ENCODE results near the gene ETNPPL.
"Not testable (repeated sequence)": the region's sequence is repeated elsewhere in the genome, so short reads cannot be mapped to it uniquely, and the experiment has no call there.

ETNPPL gene

GRCh38 chr4:108754327-108754726, 8.5 kb downstream of the ETNPPL start:
- DNase-seq (ENCODE audit: low spot score), result no peak

GRCh38 chr4:108751321-108751720, 11.5 kb downstream of the ETNPPL start:
- no peak for DNase-seq (ENCODE audit: low spot score)

- DNase-seq (ENCODE audit: low spot score), result no peak
These were observed 13.7 kb downstream of the ETNPPL start for GRCh38 chr4:108749119-108749518.

- no peak for DNase-seq (ENCODE audit: low spot score)
These were observed 16.3 kb downstream of the ETNPPL start for GRCh38 chr4:108746511-108746910.

GRCh38 chr4:108744307-108744706, 18.5 kb downstream of the ETNPPL start:
- no peak for DNase-seq (ENCODE audit: low spot score)

GRCh38 chr4:108742451-108743420, 20.1 kb downstream of the ETNPPL start:
- peak; percentile 67 for DNase-seq (ENCODE audit: low spot score)

- DNase-seq (ENCODE audit: low spot score), result no peak
These were observed 24.7 kb downstream of the ETNPPL start for GRCh38 chr4:108738003-108738706.

- DNase-seq (ENCODE audit: low spot score), result no peak
These were observed 31.8 kb downstream of the ETNPPL start for GRCh38 chr4:108731006-108731405.

GRCh38 chr4:108730579-108730978, 32.3 kb downstream of the ETNPPL start:
- DNase-seq (ENCODE audit: low spot score), result no peak

- no peak for DNase-seq (ENCODE audit: low spot score)
These were observed 33.1 kb downstream of the ETNPPL start for GRCh38 chr4:108729731-108730130.

GRCh38 chr4:108725457-108725856, 37.4 kb downstream of the ETNPPL start:
- no peak for DNase-seq (ENCODE audit: low spot score)

GRCh38 chr4:108717386-108717785, 45.5 kb downstream of the ETNPPL start:
- no peak for DNase-seq (ENCODE audit: low spot score)

GRCh38 chr4:108716340-108716739, 46.5 kb downstream of the ETNPPL start:
- no peak for DNase-seq (ENCODE audit: low spot score)

- DNase-seq (ENCODE audit: low spot score), result no peak
These were observed 48.0 kb downstream of the ETNPPL start for GRCh38 chr4:108714880-108715279.

- not testable (repeated sequence) for DNase-seq (ENCODE audit: low spot score)
These were observed 52.3 kb downstream of the ETNPPL start for GRCh38 chr4:108710578-108710977.

- no peak for DNase-seq (ENCODE audit: low spot score)
These were observed 53.1 kb downstream of the ETNPPL start for GRCh38 chr4:108709722-108710121.

GRCh38 chr4:108709234-108709633, 53.6 kb downstream of the ETNPPL start:
- no peak for DNase-seq (ENCODE audit: low spot score)

GRCh38 chr4:108706289-108706688, 56.6 kb downstream of the ETNPPL start:
- no peak for DNase-seq (ENCODE audit: low spot score)

GRCh38 chr4:108703966-108704365, 58.9 kb downstream of the ETNPPL start:
- DNase-seq (ENCODE audit: low spot score), result no peak

GRCh38 chr4:108703370-108703769, 59.5 kb downstream of the ETNPPL start:
- DNase-seq (ENCODE audit: low spot score), result no peak

GRCh38 chr4:108702960-108703359, 59.9 kb downstream of the ETNPPL start:
- DNase-seq (ENCODE audit: low spot score), result no peak

- no peak for DNase-seq (ENCODE audit: low spot score)
These were observed 62.6 kb downstream of the ETNPPL start for GRCh38 chr4:108700081-108700757.

- no peak for DNase-seq (ENCODE audit: low spot score)
These were observed 66.7 kb downstream of the ETNPPL start for GRCh38 chr4:108696160-108696559.
